ENCODE results near the gene CAMK1D. TPM values are rescaled to one million over a fixed set of nuclear protein-coding genes. Genes with fewer than 3 reads are reported as not detected.
"Not testable (repeated sequence)": the region's sequence is repeated elsewhere in the genome, so short reads cannot be mapped to it uniquely, and the experiment has no call there.

Gene CAMK1D
- total RNA-seq, 3 donors from 2014 or later = 4.4 to 17.3 (median 5.2) TPM

DNA sequence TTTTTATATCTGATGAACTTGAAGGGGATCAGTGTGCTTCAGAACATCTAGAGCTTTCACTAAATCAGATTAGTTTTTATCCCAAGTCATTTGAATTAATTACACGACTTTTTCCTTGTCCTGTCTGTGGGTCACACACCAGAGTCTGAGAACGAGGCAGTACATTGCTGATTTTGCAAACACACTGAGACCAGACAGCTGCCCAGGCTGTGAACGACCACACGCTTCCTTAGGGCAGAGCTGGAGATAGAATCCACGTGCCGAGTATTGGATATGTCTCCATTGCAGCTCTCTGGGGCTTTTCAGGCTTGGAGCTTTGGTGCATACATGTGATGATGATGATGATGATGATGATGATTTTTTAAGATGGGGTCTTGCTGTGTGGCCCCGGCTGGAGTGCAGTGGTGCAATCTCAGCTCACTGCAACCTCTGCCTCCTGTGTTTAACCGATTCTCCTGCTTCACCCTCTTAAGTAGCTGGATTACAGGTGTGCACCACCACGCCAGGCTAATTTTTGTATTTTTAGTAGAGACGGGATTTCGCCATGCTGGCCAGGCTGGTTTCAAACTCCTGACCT lies 81.1 kb downstream of the CAMK1D start:
- H3K27me3 ChIP-seq = no peaks in the 10 kb centered on the region
- intact Hi-C loops (cut with DNase I; ENCODE audit: low total_unique reads) = no loop called here
- TF ChIP-seq POLR2AphosphoS5 (IDR thresholded peaks at IDR 0.05) (no peak), POLR2A (IDR thresholded peaks at IDR 0.05) (no peak)
- TF ChIP-seq, protein P1, sequence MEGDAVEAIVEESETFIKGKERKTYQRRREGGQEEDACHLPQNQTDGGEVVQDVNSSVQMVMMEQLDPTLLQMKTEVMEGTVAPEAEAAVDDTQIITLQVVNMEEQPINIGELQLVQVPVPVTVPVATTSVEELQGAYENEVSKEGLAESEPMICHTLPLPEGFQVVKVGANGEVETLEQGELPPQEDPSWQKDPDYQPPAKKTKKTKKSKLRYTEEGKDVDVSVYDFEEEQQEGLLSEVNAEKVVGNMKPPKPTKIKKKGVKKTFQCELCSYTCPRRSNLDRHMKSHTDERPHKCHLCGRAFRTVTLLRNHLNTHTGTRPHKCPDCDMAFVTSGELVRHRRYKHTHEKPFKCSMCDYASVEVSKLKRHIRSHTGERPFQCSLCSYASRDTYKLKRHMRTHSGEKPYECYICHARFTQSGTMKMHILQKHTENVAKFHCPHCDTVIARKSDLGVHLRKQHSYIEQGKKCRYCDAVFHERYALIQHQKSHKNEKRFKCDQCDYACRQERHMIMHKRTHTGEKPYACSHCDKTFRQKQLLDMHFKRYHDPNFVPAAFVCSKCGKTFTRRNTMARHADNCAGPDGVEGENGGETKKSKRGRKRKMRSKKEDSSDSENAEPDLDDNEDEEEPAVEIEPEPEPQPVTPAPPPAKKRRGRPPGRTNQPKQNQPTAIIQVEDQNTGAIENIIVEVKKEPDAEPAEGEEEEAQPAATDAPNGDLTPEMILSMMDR (IDR thresholded peaks at IDR 0.05) = no peak
- no peaks in the 10 kb centered on the region for H3K4me1 ChIP-seq
- no peaks in the 10 kb centered on the region for H3K9me3 ChIP-seq
- H3K27ac ChIP-seq = no peak overlapping the region
- H3K36me3 ChIP-seq = no peaks in the 10 kb centered on the region
- H3K4me3 ChIP-seq = no peak overlapping the region
- DNase-seq (ENCODE audit: low spot score in 2 of 2) = no peak

DNA sequence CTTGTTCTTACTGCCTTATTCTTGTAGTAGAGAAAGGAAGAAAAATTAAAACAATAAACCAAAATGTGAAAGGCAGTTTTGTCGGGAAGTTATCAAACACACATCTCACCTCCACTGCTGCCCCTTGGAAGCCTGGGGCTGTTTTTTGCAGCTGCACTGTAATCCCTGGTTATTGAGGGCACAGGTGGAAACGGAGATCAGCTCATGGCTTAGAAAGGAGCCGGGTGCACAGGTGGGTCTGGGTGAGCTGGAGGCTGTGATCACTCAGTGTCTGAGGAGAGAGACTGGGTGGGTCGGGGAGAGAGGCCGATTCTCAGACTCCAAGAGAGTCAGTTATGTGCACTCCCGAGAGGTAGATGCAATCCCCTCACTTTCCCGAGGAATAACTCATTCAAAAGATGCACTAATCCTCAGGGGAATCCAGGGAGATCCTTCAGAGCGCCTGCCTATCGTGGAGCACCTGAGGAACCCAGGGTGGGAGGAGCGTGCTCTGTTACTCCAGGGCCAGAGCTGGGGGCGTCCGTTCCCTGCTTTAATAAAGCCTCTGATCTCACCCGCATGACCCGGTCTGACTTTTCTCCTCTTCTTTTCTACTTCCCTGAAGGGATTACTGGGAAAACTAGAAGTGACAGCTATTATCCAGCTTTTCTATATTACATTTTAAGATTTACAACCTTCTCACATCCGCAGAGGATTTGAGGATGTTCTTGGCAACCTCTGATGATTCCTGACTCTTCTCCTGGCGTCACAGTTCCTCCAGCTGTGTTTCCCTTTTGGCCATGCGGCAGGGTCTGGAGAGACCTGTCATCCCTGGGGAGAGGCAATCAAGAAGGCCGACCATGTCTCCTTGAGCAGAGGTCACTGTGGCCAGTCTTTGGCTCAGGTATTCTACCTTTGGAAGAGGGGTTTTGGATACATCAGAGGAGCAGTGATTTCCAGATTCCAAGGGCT lies 82.1 kb downstream of the CAMK1D start:
- intact Hi-C loops (cut with DNase I; ENCODE audit: low total_unique reads) = no loop called here
- Histone ChIP-seq H3K36me3 (no peaks in the 10 kb centered on the region), H3K4me1 (no peaks in the 10 kb centered on the region), H3K27ac (no peak overlapping the region), H3K27me3 (no peaks in the 10 kb centered on the region), H3K9me3 (no peaks in the 10 kb centered on the region), H3K4me3 (no peak overlapping the region)
- no peak for DNase-seq (ENCODE audit: low spot score in 2 of 2)
- TF ChIP-seq POLR2AphosphoS5 (IDR thresholded peaks at IDR 0.05) = no peak
- no peak for TF ChIP-seq POLR2A (IDR thresholded peaks at IDR 0.05)
- TF ChIP-seq, protein P1 (IDR thresholded peaks at IDR 0.05) = no peak

DNA sequence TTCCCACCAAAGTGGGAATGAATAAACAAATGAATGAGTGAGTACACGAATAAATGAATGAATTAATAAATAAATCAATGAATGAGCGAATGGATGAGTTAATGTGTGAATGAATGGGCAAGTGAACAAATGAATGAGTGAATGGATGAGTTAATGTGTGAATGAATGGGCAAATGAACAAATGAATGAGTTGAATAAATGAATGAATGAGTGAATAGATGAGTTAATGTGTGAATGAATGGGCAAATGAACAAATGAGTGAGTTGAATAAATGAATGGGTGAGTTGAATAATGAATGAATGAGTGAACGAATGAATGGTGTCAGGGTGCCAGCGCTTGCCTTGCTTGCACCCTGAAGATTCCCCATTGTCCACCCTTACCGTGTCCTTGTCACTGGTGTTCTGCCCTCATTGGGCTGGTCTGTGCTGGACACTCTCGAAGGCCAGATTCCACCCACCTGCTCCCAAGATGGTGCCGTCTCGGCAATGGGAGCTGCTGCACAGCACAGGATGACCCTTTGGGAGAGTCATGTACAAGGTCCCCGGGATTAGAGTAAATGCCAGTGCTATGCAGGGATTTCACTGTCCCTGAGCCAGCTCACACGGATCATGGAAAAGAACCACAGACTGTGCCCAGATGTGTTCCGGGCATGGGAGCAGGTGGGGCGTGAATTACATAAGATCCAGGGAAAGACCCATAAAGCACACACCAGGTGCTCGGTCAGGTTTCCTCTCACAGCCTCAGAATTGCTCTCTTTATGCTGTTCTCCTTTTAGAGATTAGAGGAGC lies 83.2 kb downstream of the CAMK1D start:
- Histone ChIP-seq H3K27ac (no peak overlapping the region), H3K4me3 (no peak overlapping the region), H3K4me1 (no peaks in the 10 kb centered on the region), H3K9me3 (no peaks in the 10 kb centered on the region), H3K36me3 (no peaks in the 10 kb centered on the region), H3K27me3 (no peaks in the 10 kb centered on the region)
- DNase-seq (ENCODE audit: low spot score in 2 of 2) = no peak
- TF ChIP-seq, protein P1 (IDR thresholded peaks at IDR 0.05) = no peak
- TF ChIP-seq POLR2AphosphoS5 (IDR thresholded peaks at IDR 0.05) (no peak), POLR2A (IDR thresholded peaks at IDR 0.05) (no peak)
- intact Hi-C loops (cut with DNase I; ENCODE audit: low total_unique reads) = loop anchor here (1.0 kb wide), 1 partner anchor 24 kb away; no protein-coding TSS in a partner anchor

DNA sequence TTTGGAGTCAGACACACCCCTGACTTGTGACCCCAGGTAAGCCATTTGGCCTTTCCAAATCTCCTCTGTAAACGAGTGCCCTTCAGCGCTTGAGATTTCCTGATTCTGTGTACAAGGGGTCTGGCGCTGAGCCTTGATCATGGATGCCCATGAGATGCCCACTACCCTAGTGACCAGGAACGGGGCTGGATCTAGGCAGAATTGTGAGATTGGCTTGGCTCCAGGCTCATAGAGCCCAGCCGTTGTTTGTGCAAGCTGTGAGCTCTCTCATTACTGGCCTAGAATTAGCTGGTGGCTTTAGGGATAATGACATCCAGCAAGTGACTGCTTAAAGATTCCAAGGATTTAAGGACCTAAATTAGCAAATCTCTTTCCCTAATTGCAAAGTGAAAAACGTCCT lies 84.9 kb downstream of the CAMK1D start:
- no peak overlapping the region for H3K4me3 ChIP-seq
- H3K4me1 ChIP-seq = no peaks in the 10 kb centered on the region
- no peak for DNase-seq (ENCODE audit: low spot score in 2 of 2)
- H3K27ac ChIP-seq = no peak overlapping the region
- no peak for TF ChIP-seq POLR2AphosphoS5 (IDR thresholded peaks at IDR 0.05)
- TF ChIP-seq POLR2A (IDR thresholded peaks at IDR 0.05) = no peak
- TF ChIP-seq, protein P1 (IDR thresholded peaks at IDR 0.05) = no peak
- no peaks in the 10 kb centered on the region for H3K27me3 ChIP-seq
- intact Hi-C loops (cut with DNase I; ENCODE audit: low total_unique reads) = no loop called here
- no peaks in the 10 kb centered on the region for H3K36me3 ChIP-seq
- no peaks in the 10 kb centered on the region for H3K9me3 ChIP-seq

DNA sequence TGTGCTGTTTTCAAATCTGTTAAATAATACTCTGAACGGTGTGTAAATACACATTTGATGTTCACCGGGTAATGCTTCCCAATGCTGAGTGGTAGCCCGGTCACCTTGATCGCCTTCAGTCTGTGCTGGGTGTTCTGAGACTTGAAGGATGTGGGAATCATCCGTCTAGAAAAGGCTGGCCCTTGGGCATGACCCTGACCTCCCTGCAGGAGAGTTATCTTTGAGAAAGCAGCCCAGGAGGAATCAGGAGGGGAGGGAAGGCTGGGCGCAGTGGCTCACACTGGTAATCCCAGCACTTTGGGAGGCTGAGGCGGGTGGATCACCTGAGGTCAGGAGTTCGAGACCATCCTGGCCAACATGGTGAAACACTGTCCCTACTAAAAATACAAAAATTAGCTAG lies 85.3 kb downstream of the CAMK1D start:
- intact Hi-C loops (cut with DNase I; ENCODE audit: low total_unique reads); DNase-seq (ENCODE audit: low spot score in 2 of 2); H3K4me1 ChIP-seq; H3K36me3 ChIP-seq; H3K4me3 ChIP-seq; H3K27ac ChIP-seq; H3K27me3 ChIP-seq; H3K9me3 ChIP-seq: not testable (repeated sequence)

All from breast epithelium (tissue), 4 donors.